Epidermal melanocyte (primary cell): ENCODE results near the gene EYS.

ENCODE experiments used
- DNase-seq: peaks from one replicate; pipeline ENCODE4 v3.0.0; 2011; ENCODE audit warnings: low spot score; ENCODE audit not compliant: insufficient read length

EYS gene

GRCh38 chr6:64861039-64861651, 845.9 kb downstream of the EYS start:
- DNase-seq: no peak

- DNase-seq: no peak
Measured at GRCh38 chr6:64860203-64860602, 846.8 kb downstream of the EYS start.

- no peak for DNase-seq
Measured at GRCh38 chr6:64850121-64850520, 856.9 kb downstream of the EYS start.

- DNase-seq: no peak
Measured at GRCh38 chr6:64848467-64848866, 858.6 kb downstream of the EYS start.

- no peak for DNase-seq
Measured at GRCh38 chr6:64847396-64847795, 859.6 kb downstream of the EYS start.

GRCh38 chr6:64838726-64839125, 868.3 kb downstream of the EYS start:
- no peak for DNase-seq

GRCh38 chr6:64831680-64832079, 875.3 kb downstream of the EYS start:
- DNase-seq: no peak

- DNase-seq: no peak
Measured at GRCh38 chr6:64817525-64817924, 889.5 kb downstream of the EYS start.

GRCh38 chr6:64815718-64816117, 891.3 kb downstream of the EYS start:
- no peak for DNase-seq

- DNase-seq: no peak
Measured at GRCh38 chr6:64812138-64812537, 894.9 kb downstream of the EYS start.

- no peak for DNase-seq
Measured at GRCh38 chr6:64811119-64811518, 895.9 kb downstream of the EYS start.

- no peak for DNase-seq
Measured at GRCh38 chr6:64807785-64808184, 899.2 kb downstream of the EYS start.

- no peak for DNase-seq
Measured at GRCh38 chr6:64803470-64804166, 903.4 kb downstream of the EYS start.

- DNase-seq: no peak
Measured at GRCh38 chr6:64792534-64792933, 914.5 kb downstream of the EYS start.

- DNase-seq: no peak
Measured at GRCh38 chr6:64789476-64789875, 917.5 kb downstream of the EYS start.

GRCh38 chr6:64786736-64787135, 920.3 kb downstream of the EYS start:
- DNase-seq: no peak

GRCh38 chr6:64782877-64783276, 924.1 kb downstream of the EYS start:
- no peak for DNase-seq

- no peak for DNase-seq
Measured at GRCh38 chr6:64777941-64778785, 928.9 kb downstream of the EYS start.

GRCh38 chr6:64776359-64776758, 930.7 kb downstream of the EYS start:
- DNase-seq: no peak

- DNase-seq: no peak
Measured at GRCh38 chr6:64774881-64775280, 932.1 kb downstream of the EYS start.

GRCh38 chr6:64750910-64751309, 956.1 kb downstream of the EYS start:
- no peak for DNase-seq

GRCh38 chr6:64737418-64737817, 969.6 kb downstream of the EYS start:
- DNase-seq: no peak
